GM13977 (cell line): Measurements from ENCODE around the gene STOML1.
"Not testable (repeated sequence)": the region's sequence is repeated elsewhere in the genome, so short reads cannot be mapped to it uniquely, and the experiment has no call there.

ENCODE experiments used
- DNase-seq: peaks from one replicate; pipeline ENCODE4 v3.0.0; 2012; ENCODE audit warnings: low spot score
- CTCF ChIP-seq: IDR thresholded peaks from 2 replicates; pipeline ENCODE4 v1.5.1; 2012; ENCODE audit warnings: mild to moderate bottlenecking, control low read depth; ENCODE audit not compliant: insufficient read depth; ENCODE audit errors: extremely low read depth, missing control alignments
- in situ Hi-C: fragments of 300-500 bp; cut with MboI; formaldehyde crosslinking; loops from one replicate; pipeline ENCODE4 v1.12.0; 2022; ENCODE audit warnings: low sequenced_read_pairs, low pct_unique_long_range_greater_than_20kb, mixed read lengths, inconsistent platforms; ENCODE audit not compliant: unreplicated experiment

The STOML1 gene

GRCh38 chr15:73941871-73942635 is 50.0 kb downstream of the STOML1 start:
- in situ Hi-C loops: no loop called here
- no peak for TF ChIP-seq CTCF
- no peak for DNase-seq

- DNase-seq: no peak
- in situ Hi-C loops: no loop called here
- no peak for TF ChIP-seq CTCF
Measured at GRCh38 chr15:73941449-73941848, 50.6 kb downstream of the STOML1 start.

- no peak for DNase-seq
Measured at GRCh38 chr15:73941044-73941443, 51.1 kb downstream of the STOML1 start.

GRCh38 chr15:73940061-73940981 is 51.8 kb downstream of the STOML1 start:
- DNase-seq: no peak
- in situ Hi-C loops: no loop called here
- TF ChIP-seq CTCF: no peak

More at GRCh38 chr15:73941044-73941443, 51.1 kb downstream of the STOML1 start:
- TF ChIP-seq CTCF: no peak
- in situ Hi-C loops: no loop called here

- TF ChIP-seq CTCF: no peak
- in situ Hi-C loops: no loop called here
- DNase-seq: no peak
Measured at GRCh38 chr15:73939138-73939537, 53.0 kb downstream of the STOML1 start.

- in situ Hi-C loops, DNase-seq: not testable (repeated sequence)
Measured at GRCh38 chr15:73938516-73938915, 53.6 kb downstream of the STOML1 start.

- TF ChIP-seq CTCF: no peak
- in situ Hi-C loops: no loop called here
- no peak for DNase-seq
Measured at GRCh38 chr15:73937726-73938125, 54.4 kb downstream of the STOML1 start.
